Keratinocyte (primary cell): ENCODE results near the gene TMEM127. TPM values are rescaled to one million over a fixed set of nuclear protein-coding genes. Genes with fewer than 3 reads are reported as not detected.

ENCODE experiments used
- DNase-seq: peaks from one replicate; pipeline ENCODE4 v3.0.0-alpha.2; 2011; ENCODE audit warnings: low read depth, missing footprints, low spot score
- FAIRE-seq: peaks from 2 replicates; lab custom pipeline; 2011; peaks lifted over from hg19 to GRCh38; lab: Jason Lieb, UNC
- H2AFZ ChIP-seq: 2 replicates; pipeline ENCODE4 v1.6.0; 2012; ENCODE audit warnings: low read length, control low read depth, inconsistent platforms; ENCODE audit not compliant: control insufficient read depth
- H3K27ac ChIP-seq: 2 replicates; pipeline ENCODE4 v1.5.1; 2011; ENCODE audit warnings: low read length; ENCODE audit not compliant: control insufficient read depth, insufficient read depth
- H3K27me3 ChIP-seq: 3 replicates; pipeline ENCODE4 v1.6.0; 2011; ENCODE audit warnings: low read length; ENCODE audit not compliant: control insufficient read depth, insufficient read depth; ENCODE audit errors: extremely low read depth
- H3K36me3 ChIP-seq, 2 experiments: 2 replicates in 1 of 2; 3 replicates in 1 of 2; pipeline ENCODE4 v1.5.1; 2011; ENCODE audit warnings: low read length in 2 of 2, mild to moderate bottlenecking in 1 of 2; ENCODE audit not compliant: control insufficient read depth in 2 of 2, insufficient read depth in 2 of 2; ENCODE audit errors: extremely low read depth in 1 of 2
- H3K4me1 ChIP-seq: 3 replicates; pipeline ENCODE4 v1.5.1; 2011; ENCODE audit warnings: low read length; ENCODE audit not compliant: control insufficient read depth, insufficient read depth; ENCODE audit errors: extremely low read depth
- H3K4me2 ChIP-seq: 3 replicates; pipeline ENCODE4 v1.6.0; 2011; ENCODE audit warnings: low read depth, low read length; ENCODE audit not compliant: control insufficient read depth, insufficient read depth; ENCODE audit errors: extremely low read depth
- H3K4me3 ChIP-seq, 3 experiments: fragments of 200-600 bp in 1 of 3; sonication (generic) in 1 of 3; 2 replicates in 2 of 3; 3 replicates in 1 of 3; pipeline ENCODE4 v1.5.1; 2011 to 2016; ENCODE audit warnings: low read length in 3 of 3, mild to moderate bottlenecking in 3 of 3, control low read depth in 2 of 3, inconsistent platforms in 1 of 3, low read depth in 1 of 3, mixed read lengths in 1 of 3, mixed run types in 1 of 3, moderate library complexity in 1 of 3; ENCODE audit not compliant: control insufficient read depth in 2 of 3, insufficient read depth in 2 of 3; ENCODE audit errors: extremely low read depth in 1 of 3
- H3K79me2 ChIP-seq: 2 replicates; pipeline ENCODE4 v1.6.0; 2012; ENCODE audit warnings: low read length; ENCODE audit not compliant: control insufficient read depth, insufficient read depth
- H3K9ac ChIP-seq: 3 replicates; pipeline ENCODE4 v1.6.0; 2011; ENCODE audit warnings: low read length; ENCODE audit not compliant: control insufficient read depth, insufficient read depth; ENCODE audit errors: extremely low read depth
- H3K9me1 ChIP-seq: 3 replicates; pipeline ENCODE4 v1.6.0; 2011; ENCODE audit warnings: low read length; ENCODE audit not compliant: control insufficient read depth, insufficient read depth; ENCODE audit errors: extremely low read depth
- H3K9me3 ChIP-seq: 2 replicates; pipeline ENCODE4 v1.5.1; 2012; ENCODE audit warnings: low read depth, low read length; ENCODE audit not compliant: control insufficient read depth
- H4K20me1 ChIP-seq: 3 replicates; pipeline ENCODE4 v1.6.0; 2011; ENCODE audit warnings: low read length; ENCODE audit not compliant: control insufficient read depth, insufficient read depth; ENCODE audit errors: extremely low read depth
- CTCF ChIP-seq, 3 experiments: IDR thresholded peaks in 1 of 3; conservative IDR thresholded peaks in 1 of 3; optimal IDR thresholded peaks in 1 of 3; 2 replicates in 2 of 3; 3 replicates in 1 of 3; pipeline versions ENCODE3 to v1.5.1; 2011; ENCODE audit warnings: low read length in 3 of 3, mild to moderate bottlenecking in 3 of 3, moderate library complexity in 2 of 3, control low read depth in 1 of 3, inconsistent platforms in 1 of 3; ENCODE audit not compliant: insufficient read depth in 2 of 3; ENCODE audit errors: extremely low read depth in 1 of 3
- EZH2 ChIP-seq: IDR thresholded peaks from one replicate; pipeline ENCODE4 v1.6.1; 2012; ENCODE audit warnings: inconsistent platforms, mild to moderate bottlenecking, low read length, moderate library complexity
- dilution Hi-C: fragments of 300-500 bp; cut with MboI; formaldehyde crosslinking; loops from one replicate; pipeline ENCODE4 v1.7.0; 2020; ENCODE audit warnings: low sequenced_read_pairs; ENCODE audit not compliant: extremely low pct_ligation_motif_present
- polyA plus RNA-seq, 5 experiments: library from polyadenylated mRNA; depleted of rRNA in 3 of 5; stranded (reverse) in 3 of 5; stranded (forward) in 1 of 5; unstranded in 1 of 5; fragments of >200 nt; gene quantifications; 1 replicate in 1 of 5; 2 replicates in 3 of 5; 3 replicates in 1 of 5; pipeline versions ENCODE4 v1.2.1 to v1.2.3, GENCODE V29; 2011 to 2012; ENCODE audit warnings: missing spikeins in 2 of 5, low read depth in 1 of 5, low replicate concordance in 1 of 5

The TMEM127 gene
- polyA plus RNA-seq, 1 donor (not counting 4 experiments of a cell fraction or from before 2014, with no cell fraction given), result 30.8 TPM

GRCh38 chr2:96209729-96210085 is 56.1 kb downstream of the TMEM127 start:
- H3K9me1 ChIP-seq, result no peaks in the 10 kb centered on the region
- H3K4me3 ChIP-seq, result peak overlapping the region; percentile 93 to 96 (median 94)
- peak overlapping the region; percentile 95 for H3K4me2 ChIP-seq
- H4K20me1 ChIP-seq, result peaks cover 2% of the 10 kb centered on the region
- FAIRE-seq (no peak), DNase-seq (no peak)
- peaks cover 44% of the 10 kb centered on the region for H3K79me2 ChIP-seq
- H3K9ac ChIP-seq, result peak overlapping the region; percentile 91
- no peak overlapping the region for H3K27ac ChIP-seq
- H3K27me3 ChIP-seq, result no peaks in the 10 kb centered on the region
- no peaks in the 10 kb centered on the region for H3K36me3 ChIP-seq
- TF ChIP-seq EZH2 (no peak), CTCF (optimal IDR thresholded peaks at IDR 0.05 in 1 of 3, IDR thresholded peaks at IDR 0.05 in 1 of 3, conservative IDR thresholded peaks at IDR 0.05 in 1 of 3; ENCODE audit: extremely low read depth in 1 of 3, insufficient read depth in 2 of 3, low read length in 3 of 3) (no peak)
- peaks cover 31% of the 10 kb centered on the region for H3K4me1 ChIP-seq
- dilution Hi-C loops, result no loop called here
- H3K9me3 ChIP-seq, result no peaks in the 10 kb centered on the region
- H2AFZ ChIP-seq, result peak overlapping the region; percentile 65

GRCh38 chr2:96209011-96209728 is 56.6 kb downstream of the TMEM127 start:
- Histone ChIP-seq H4K20me1 (peaks cover 2% of the 10 kb centered on the region), H3K4me1 (peaks cover 37% of the 10 kb centered on the region), H3K9ac (peak overlapping the region; percentile 91), H3K4me3 (peak overlapping the region; percentile 93 to 96 (median 94)), H3K27me3 (no peaks in the 10 kb centered on the region), H3K27ac (peak overlapping the region; percentile 78), H3K4me2 (peak overlapping the region; percentile 95), H3K9me3 (no peaks in the 10 kb centered on the region), H3K79me2 (peaks cover 49% of the 10 kb centered on the region), H3K36me3 (no peaks in the 10 kb centered on the region), H3K9me1 (no peaks in the 10 kb centered on the region), H2AFZ (peak overlapping the region; percentile 65)
- TF ChIP-seq CTCF (optimal IDR thresholded peaks at IDR 0.05 in 1 of 3, IDR thresholded peaks at IDR 0.05 in 1 of 3, conservative IDR thresholded peaks at IDR 0.05 in 1 of 3; ENCODE audit: extremely low read depth in 1 of 3, insufficient read depth in 2 of 3, low read length in 3 of 3), result no peak
- no peak for TF ChIP-seq EZH2
- dilution Hi-C loops, result no loop called here
- DNase-seq (no peak), FAIRE-seq (no peak)
